Measurements from ENCODE around the gene STON1. TPM values are rescaled to one million over a fixed set of nuclear protein-coding genes. Genes with fewer than 3 reads are reported as not detected.

The STON1 gene
- total RNA-seq, 2 donors from 2014 or later = 2.1 to 11.9 TPM

GRCh38 chr2:48638261-48638660, 108.3 kb downstream of the STON1 start:
- Histone ChIP-seq H3K9ac (ENCODE audit: low read depth in 2 of 2, low read length in 2 of 2) (no peak overlapping the region), H3K4me1 (no peaks in the 10 kb centered on the region), H3K36me3 (no peaks in the 10 kb centered on the region), H3K27ac (no peak overlapping the region), H3K4me3 (no peak overlapping the region), H3K27me3 (no peaks in the 10 kb centered on the region), H3K9me3 (no peaks in the 10 kb centered on the region)
- no peak for TF ChIP-seq CTCF (IDR thresholded peaks at IDR 0.05)
- DNase-seq = no peak
- intact Hi-C loops (cut with DNase I) = no loop called here

Other genes with a start within 250 kb of the STON1 start
- gene FOXN2, start 215.5 kb upstream of the STON1 start, total RNA-seq = 10 to 100 TPM; 14.1 to 20.3 TPM
- gene PPP1R21, start 89.4 kb upstream of the STON1 start, total RNA-seq = 10 to 100 TPM; 13.9 to 21.5 TPM
- gene GTF2A1L, start 87.7 kb downstream of the STON1 start, total RNA-seq = 1 to 10 TPM in 1 of 2 donors, not detected in 1; 1.5 TPM
- gene LHCGR, start 225.6 kb downstream of the STON1 start, total RNA-seq = not detected